ENCODE results near the gene SEC31B. TPM values are rescaled to one million over a fixed set of nuclear protein-coding genes. Genes with fewer than 3 reads are reported as not detected.

The SEC31B gene
- total RNA-seq, 1 experiment from 2014 or later = 23.6 TPM

- H3K9me2 ChIP-seq (replicated peaks; ENCODE audit: insufficient read depth, low read length) = no peaks in the 10 kb centered on the region
- no peaks in the 10 kb centered on the region for H3K9me3 ChIP-seq (ENCODE audit: low read length)
- H3K4me1 ChIP-seq (ENCODE audit: low read length) = peaks cover 11% of the 10 kb centered on the region
- H3K4me2 ChIP-seq (ENCODE audit: low read depth, low read length, poor library complexity, severe bottlenecking) = no peak overlapping the region
- H3K4me3 ChIP-seq (ENCODE audit: low read length) = no peak overlapping the region
- no peak overlapping the region for H3K9ac ChIP-seq (ENCODE audit: low read length)
- no peak for DNase-seq
- no peak overlapping the region for H2AFZ ChIP-seq (ENCODE audit: low read length)
- H4K20me1 ChIP-seq (ENCODE audit: insufficient read depth, low read depth, low read length) = no peaks in the 10 kb centered on the region
- no peak overlapping the region for H3K27ac ChIP-seq (ENCODE audit: low read length)
- no peaks in the 10 kb centered on the region for H3K27me3 ChIP-seq (ENCODE audit: low read length)
- no peaks in the 10 kb centered on the region for H3K79me2 ChIP-seq (ENCODE audit: low read length)
- no peaks in the 10 kb centered on the region for H3K36me3 ChIP-seq (ENCODE audit: insufficient read depth, low read length)
Measured at GRCh38 chr10:100485366-100485765, 34.3 kb downstream of the SEC31B start.

- Histone ChIP-seq H4K20me1 (ENCODE audit: insufficient read depth, low read depth, low read length) (no peaks in the 10 kb centered on the region), H3K36me3 (ENCODE audit: insufficient read depth, low read length) (no peaks in the 10 kb centered on the region), H3K4me2 (ENCODE audit: low read depth, low read length, poor library complexity, severe bottlenecking) (no peak overlapping the region)
Measured at GRCh38 chr10:100483876-100484666, 35.6 kb downstream of the SEC31B start.

GRCh38 chr10:100482834-100483185, 36.9 kb downstream of the SEC31B start:
- DNase-seq = no peak
- peak overlapping the region; percentile 63; the same call in 1 of the 2 replicates for H3K4me3 ChIP-seq (ENCODE audit: low read length)
- H3K4me1 ChIP-seq (ENCODE audit: low read length) = peaks cover 11% of the 10 kb centered on the region
- no peaks in the 10 kb centered on the region for H3K36me3 ChIP-seq (ENCODE audit: insufficient read depth, low read length)
- H3K9me2 ChIP-seq (replicated peaks; ENCODE audit: insufficient read depth, low read length) = no peaks in the 10 kb centered on the region
- no peak overlapping the region for H3K27ac ChIP-seq (ENCODE audit: low read length)
- H3K9me3 ChIP-seq (ENCODE audit: low read length) = no peaks in the 10 kb centered on the region
- H4K20me1 ChIP-seq (ENCODE audit: insufficient read depth, low read depth, low read length) = no peaks in the 10 kb centered on the region
- no peak overlapping the region for H2AFZ ChIP-seq (ENCODE audit: low read length)
- H3K27me3 ChIP-seq (ENCODE audit: low read length) = no peaks in the 10 kb centered on the region
- no peaks in the 10 kb centered on the region for H3K79me2 ChIP-seq (ENCODE audit: low read length)
- no peak overlapping the region for H3K9ac ChIP-seq (ENCODE audit: low read length)
- peak overlapping the region; percentile 78 for H3K4me2 ChIP-seq (ENCODE audit: low read depth, low read length, poor library complexity, severe bottlenecking)

More at GRCh38 chr10:100483876-100484666, 35.6 kb downstream of the SEC31B start:
- no peak overlapping the region for H3K4me3 ChIP-seq (ENCODE audit: low read length)
- H3K9ac ChIP-seq (ENCODE audit: low read length) = no peak overlapping the region
- no peaks in the 10 kb centered on the region for H3K27me3 ChIP-seq (ENCODE audit: low read length)
- no peaks in the 10 kb centered on the region for H3K9me2 ChIP-seq (replicated peaks; ENCODE audit: insufficient read depth, low read length)
- H2AFZ ChIP-seq (ENCODE audit: low read length) = no peak overlapping the region
- H3K27ac ChIP-seq (ENCODE audit: low read length) = no peak overlapping the region
- H3K4me1 ChIP-seq (ENCODE audit: low read length) = peaks cover 11% of the 10 kb centered on the region
- H3K79me2 ChIP-seq (ENCODE audit: low read length) = no peaks in the 10 kb centered on the region
- H3K9me3 ChIP-seq (ENCODE audit: low read length) = no peaks in the 10 kb centered on the region
- DNase-seq = no peak

GRCh38 chr10:100482181-100482833, 37.4 kb downstream of the SEC31B start:
- Histone ChIP-seq H3K4me1 (ENCODE audit: low read length) (peaks cover 11% of the 10 kb centered on the region), H3K27me3 (ENCODE audit: low read length) (no peaks in the 10 kb centered on the region), H3K9ac (ENCODE audit: low read length) (peak overlapping the region; percentile 28; the same call in 1 of the 2 replicates), H3K36me3 (ENCODE audit: insufficient read depth, low read length) (no peaks in the 10 kb centered on the region), H3K9me2 (replicated peaks; ENCODE audit: insufficient read depth, low read length) (no peaks in the 10 kb centered on the region), H2AFZ (ENCODE audit: low read length) (peak overlapping the region; percentile 53; the same call in 1 of the 2 replicates), H3K4me2 (ENCODE audit: low read depth, low read length, poor library complexity, severe bottlenecking) (peak overlapping the region; percentile 78), H3K79me2 (ENCODE audit: low read length) (no peaks in the 10 kb centered on the region), H3K4me3 (ENCODE audit: low read length) (peak overlapping the region; percentile 63), H3K27ac (ENCODE audit: low read length) (no peak overlapping the region), H3K9me3 (ENCODE audit: low read length) (no peaks in the 10 kb centered on the region), H4K20me1 (ENCODE audit: insufficient read depth, low read depth, low read length) (no peaks in the 10 kb centered on the region)
- peak; percentile 82 for DNase-seq

- peak overlapping the region; percentile 53; the same call in 1 of the 2 replicates for H2AFZ ChIP-seq (ENCODE audit: low read length)
- no peaks in the 10 kb centered on the region for H3K79me2 ChIP-seq (ENCODE audit: low read length)
- no peak overlapping the region for H3K27ac ChIP-seq (ENCODE audit: low read length)
- DNase-seq = peak; percentile 94
- peak overlapping the region; percentile 78 for H3K4me2 ChIP-seq (ENCODE audit: low read depth, low read length, poor library complexity, severe bottlenecking)
- peaks cover 11% of the 10 kb centered on the region for H3K4me1 ChIP-seq (ENCODE audit: low read length)
- H3K27me3 ChIP-seq (ENCODE audit: low read length) = no peaks in the 10 kb centered on the region
- H3K9me3 ChIP-seq (ENCODE audit: low read length) = no peaks in the 10 kb centered on the region
- H3K36me3 ChIP-seq (ENCODE audit: insufficient read depth, low read length) = no peaks in the 10 kb centered on the region
- peak overlapping the region; percentile 28; the same call in 1 of the 2 replicates for H3K9ac ChIP-seq (ENCODE audit: low read length)
- no peaks in the 10 kb centered on the region for H3K9me2 ChIP-seq (replicated peaks; ENCODE audit: insufficient read depth, low read length)
- H3K4me3 ChIP-seq (ENCODE audit: low read length) = peak overlapping the region; percentile 63
- H4K20me1 ChIP-seq (ENCODE audit: insufficient read depth, low read depth, low read length) = no peaks in the 10 kb centered on the region
Measured at GRCh38 chr10:100481462-100482081, 38.1 kb downstream of the SEC31B start.

GRCh38 chr10:100480002-100480401, 39.7 kb downstream of the SEC31B start:
- H3K4me2 ChIP-seq (ENCODE audit: low read depth, low read length, poor library complexity, severe bottlenecking) = no peak overlapping the region
- no peak overlapping the region for H2AFZ ChIP-seq (ENCODE audit: low read length)
- no peak overlapping the region for H3K27ac ChIP-seq (ENCODE audit: low read length)
- H3K4me3 ChIP-seq (ENCODE audit: low read length) = no peak overlapping the region
- H3K4me1 ChIP-seq (ENCODE audit: low read length) = peaks cover 11% of the 10 kb centered on the region
- H4K20me1 ChIP-seq (ENCODE audit: insufficient read depth, low read depth, low read length) = no peaks in the 10 kb centered on the region
- DNase-seq = no peak
- H3K27me3 ChIP-seq (ENCODE audit: low read length) = no peaks in the 10 kb centered on the region
- no peaks in the 10 kb centered on the region for H3K9me3 ChIP-seq (ENCODE audit: low read length)
- H3K9me2 ChIP-seq (replicated peaks; ENCODE audit: insufficient read depth, low read length) = no peaks in the 10 kb centered on the region
- no peaks in the 10 kb centered on the region for H3K36me3 ChIP-seq (ENCODE audit: insufficient read depth, low read length)
- no peak overlapping the region for H3K9ac ChIP-seq (ENCODE audit: low read length)
- no peaks in the 10 kb centered on the region for H3K79me2 ChIP-seq (ENCODE audit: low read length)

- H3K79me2 ChIP-seq (ENCODE audit: low read length) = no peaks in the 10 kb centered on the region
- H3K27ac ChIP-seq (ENCODE audit: low read length) = no peak overlapping the region
- no peaks in the 10 kb centered on the region for H3K9me2 ChIP-seq (replicated peaks; ENCODE audit: insufficient read depth, low read length)
- no peak overlapping the region for H3K9ac ChIP-seq (ENCODE audit: low read length)
- H4K20me1 ChIP-seq (ENCODE audit: insufficient read depth, low read depth, low read length) = no peaks in the 10 kb centered on the region
- no peaks in the 10 kb centered on the region for H3K36me3 ChIP-seq (ENCODE audit: insufficient read depth, low read length)
- no peaks in the 10 kb centered on the region for H3K27me3 ChIP-seq (ENCODE audit: low read length)
- DNase-seq = no peak
- no peak overlapping the region for H3K4me2 ChIP-seq (ENCODE audit: low read depth, low read length, poor library complexity, severe bottlenecking)
- H3K4me1 ChIP-seq (ENCODE audit: low read length) = peaks cover 11% of the 10 kb centered on the region
- H3K4me3 ChIP-seq (ENCODE audit: low read length) = no peak overlapping the region
- no peaks in the 10 kb centered on the region for H3K9me3 ChIP-seq (ENCODE audit: low read length)
- H2AFZ ChIP-seq (ENCODE audit: low read length) = no peak overlapping the region
Measured at GRCh38 chr10:100479037-100479436, 40.6 kb downstream of the SEC31B start.

GRCh38 chr10:100477970-100478369, 41.7 kb downstream of the SEC31B start:
- peaks cover 11% of the 10 kb centered on the region for H3K4me1 ChIP-seq (ENCODE audit: low read length)
- H3K27ac ChIP-seq (ENCODE audit: low read length) = no peak overlapping the region
- H3K36me3 ChIP-seq (ENCODE audit: insufficient read depth, low read length) = no peaks in the 10 kb centered on the region
- no peaks in the 10 kb centered on the region for H3K79me2 ChIP-seq (ENCODE audit: low read length)
- H4K20me1 ChIP-seq (ENCODE audit: insufficient read depth, low read depth, low read length) = no peaks in the 10 kb centered on the region
- no peak for DNase-seq
- no peak overlapping the region for H3K4me2 ChIP-seq (ENCODE audit: low read depth, low read length, poor library complexity, severe bottlenecking)
- H2AFZ ChIP-seq (ENCODE audit: low read length) = no peak overlapping the region
- H3K9me3 ChIP-seq (ENCODE audit: low read length) = no peaks in the 10 kb centered on the region
- H3K9ac ChIP-seq (ENCODE audit: low read length) = no peak overlapping the region
- H3K4me3 ChIP-seq (ENCODE audit: low read length) = no peak overlapping the region
- no peaks in the 10 kb centered on the region for H3K9me2 ChIP-seq (replicated peaks; ENCODE audit: insufficient read depth, low read length)
- no peaks in the 10 kb centered on the region for H3K27me3 ChIP-seq (ENCODE audit: low read length)
